Astrocyte (in vitro differentiated cells and primary cell): ENCODE results near the gene COMMD3. TPM values are rescaled to one million over a fixed set of nuclear protein-coding genes. Genes with fewer than 3 reads are reported as not detected.

Experiments
- DNase-seq: peaks from one replicate; pipeline ENCODE4 v3.0.0-alpha.2; 2010; ENCODE audit warnings: low read depth
- FAIRE-seq: peaks from 2 replicates; lab custom pipeline; 2011; peaks lifted over from hg19 to GRCh38; lab: Jason Lieb, UNC
- H2AFZ ChIP-seq: 2 replicates; pipeline ENCODE4 v1.6.0; 2012; ENCODE audit warnings: low read depth, low read length, inconsistent platforms
- H3K27ac ChIP-seq: 2 replicates; pipeline ENCODE4 v1.5.1; 2011; ENCODE audit warnings: low read depth, low read length, inconsistent platforms
- H3K27me3 ChIP-seq: 2 replicates; pipeline ENCODE4 v1.6.0; 2011; ENCODE audit warnings: low read length, inconsistent platforms; ENCODE audit not compliant: insufficient read depth
- H3K36me3 ChIP-seq: 2 replicates; pipeline ENCODE4 v1.5.1; 2011; ENCODE audit warnings: low read length, inconsistent platforms; ENCODE audit not compliant: insufficient read depth
- H3K4me1 ChIP-seq: 2 replicates; pipeline ENCODE4 v1.5.1; 2011; ENCODE audit warnings: low read length, inconsistent platforms; ENCODE audit not compliant: insufficient read depth
- H3K4me2 ChIP-seq: 2 replicates; pipeline ENCODE4 v1.6.0; 2012; ENCODE audit warnings: low read length, inconsistent platforms
- H3K4me3 ChIP-seq: 2 replicates; pipeline ENCODE4 v1.5.1; 2011; ENCODE audit warnings: low read depth, mild to moderate bottlenecking, low read length, inconsistent platforms; ENCODE audit not compliant: insufficient read depth
- H3K79me2 ChIP-seq: 2 replicates; pipeline ENCODE4 v1.6.0; 2012; ENCODE audit warnings: mild to moderate bottlenecking, low read length, inconsistent platforms; ENCODE audit not compliant: insufficient read depth
- H3K9ac ChIP-seq: 2 replicates; pipeline ENCODE4 v1.6.0; 2012; ENCODE audit warnings: mild to moderate bottlenecking, low read length, inconsistent platforms
- H3K9me3 ChIP-seq: 2 replicates; pipeline ENCODE4 v1.5.1; 2012; ENCODE audit warnings: low read depth, mild to moderate bottlenecking, low read length, inconsistent platforms; ENCODE audit not compliant: insufficient read depth
- H4K20me1 ChIP-seq: 2 replicates; pipeline ENCODE4 v1.6.0; 2012; ENCODE audit warnings: low read length, inconsistent platforms; ENCODE audit not compliant: insufficient read depth
- H3K27ac Mint-ChIP-seq: one replicate; pipeline ENCODE4 v1.8.0; 2021; ENCODE audit warnings: mild to moderate bottlenecking, mixed read lengths; ENCODE audit not compliant: unreplicated experiment
- H3K27me3 Mint-ChIP-seq: one replicate; pipeline ENCODE4 v1.8.0; 2021; ENCODE audit warnings: low read depth, mixed read lengths; ENCODE audit not compliant: unreplicated experiment
- H3K36me3 Mint-ChIP-seq: one replicate; pipeline ENCODE4 v1.8.0; 2021; ENCODE audit warnings: low read depth, mixed read lengths; ENCODE audit not compliant: unreplicated experiment
- H3K4me1 Mint-ChIP-seq: one replicate; pipeline ENCODE4 v1.8.0; 2021; ENCODE audit warnings: low read depth, mixed read lengths; ENCODE audit not compliant: unreplicated experiment
- H3K4me3 Mint-ChIP-seq: one replicate; pipeline ENCODE4 v1.8.0; 2021; ENCODE audit warnings: mild to moderate bottlenecking, moderate library complexity, mixed read lengths; ENCODE audit not compliant: unreplicated experiment
- H3K9me3 Mint-ChIP-seq: one replicate; pipeline ENCODE4 v1.8.0; 2021; ENCODE audit warnings: mild to moderate bottlenecking, mixed read lengths; ENCODE audit not compliant: unreplicated experiment
- EZH2 ChIP-seq: IDR thresholded peaks from 2 replicates; pipeline ENCODE4 v1.6.1; 2012; ENCODE audit warnings: mild to moderate bottlenecking, low read length, inconsistent platforms; ENCODE audit not compliant: insufficient read depth
- total RNA-seq: library from RNA; stranded (reverse); gene quantifications from 2 replicates; pipeline ENCODE4 v1.2.1, GENCODE V29; 2021
- TF ChIP-seq, protein P1 (sequence below): IDR thresholded peaks from 2 replicates; pipeline ENCODE4 v1.5.1; 2011; ENCODE audit warnings: low read depth, mild to moderate bottlenecking, inconsistent platforms, low read length, moderate library complexity; ENCODE audit not compliant: insufficient read depth

COMMD3 gene
- total RNA-seq, 1 donor from 2014 or later, result 28.8 TPM

DNA sequence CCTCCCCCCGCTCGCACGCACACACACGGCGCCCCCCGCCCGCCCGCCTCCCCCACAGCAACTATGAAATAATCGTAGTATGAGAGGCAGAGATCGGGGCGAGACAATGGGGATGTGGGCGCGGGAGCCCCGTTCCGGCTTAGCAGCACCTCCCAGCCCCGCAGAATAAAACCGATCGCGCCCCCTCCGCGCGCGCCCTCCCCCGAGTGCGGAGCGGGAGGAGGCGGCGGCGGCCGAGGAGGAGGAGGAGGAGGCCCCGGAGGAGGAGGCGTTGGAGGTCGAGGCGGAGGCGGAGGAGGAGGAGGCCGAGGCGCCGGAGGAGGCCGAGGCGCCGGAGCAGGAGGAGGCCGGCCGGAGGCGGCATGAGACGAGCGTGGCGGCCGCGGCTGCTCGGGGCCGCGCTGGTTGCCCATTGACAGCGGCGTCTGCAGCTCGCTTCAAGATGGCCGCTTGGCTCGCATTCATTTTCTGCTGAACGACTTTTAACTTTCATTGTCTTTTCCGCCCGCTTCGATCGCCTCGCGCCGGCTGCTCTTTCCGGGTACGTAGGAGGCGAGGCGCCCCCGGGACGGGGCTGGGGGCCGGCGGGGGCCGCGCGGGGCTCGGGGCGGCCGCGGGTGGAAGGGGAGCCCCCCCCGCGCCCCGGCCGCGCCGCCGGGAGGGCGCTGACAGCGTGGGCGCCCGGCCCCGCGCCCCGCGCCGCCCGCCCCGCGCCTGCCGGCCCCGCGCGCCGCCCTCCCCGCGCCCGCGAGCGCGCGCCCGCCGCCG, 5.2 kb downstream of the COMMD3 start:
- Histone ChIP-seq H3K79me2 (peaks cover 47% of the 10 kb centered on the region), H3K9ac (peak overlapping the region; percentile 84), H3K4me1 (peaks cover 30% of the 10 kb centered on the region), H3K27me3 (peaks cover 32% of the 10 kb centered on the region), H3K27ac (peak overlapping the region; percentile 54), H4K20me1 (peaks cover 37% of the 10 kb centered on the region), H3K4me3 (peak overlapping the region; percentile 73), H2AFZ (peak overlapping the region; percentile 66), H3K9me3 (no peaks in the 10 kb centered on the region), H3K36me3 (no peaks in the 10 kb centered on the region), H3K4me2 (peak overlapping the region; percentile 78)
- H3K9me3 Mint-ChIP-seq, result no peaks in the 10 kb centered on the region
- H3K27me3 Mint-ChIP-seq, result peaks cover 38% of the 10 kb centered on the region
- peak; percentile 56 for DNase-seq
- peak overlapping the region; percentile 69 for H3K27ac Mint-ChIP-seq
- H3K36me3 Mint-ChIP-seq, result peaks cover 2% of the 10 kb centered on the region
- peaks cover 19% of the 10 kb centered on the region for H3K4me1 Mint-ChIP-seq
- TF ChIP-seq EZH2, result no peak
- TF ChIP-seq, protein P1, sequence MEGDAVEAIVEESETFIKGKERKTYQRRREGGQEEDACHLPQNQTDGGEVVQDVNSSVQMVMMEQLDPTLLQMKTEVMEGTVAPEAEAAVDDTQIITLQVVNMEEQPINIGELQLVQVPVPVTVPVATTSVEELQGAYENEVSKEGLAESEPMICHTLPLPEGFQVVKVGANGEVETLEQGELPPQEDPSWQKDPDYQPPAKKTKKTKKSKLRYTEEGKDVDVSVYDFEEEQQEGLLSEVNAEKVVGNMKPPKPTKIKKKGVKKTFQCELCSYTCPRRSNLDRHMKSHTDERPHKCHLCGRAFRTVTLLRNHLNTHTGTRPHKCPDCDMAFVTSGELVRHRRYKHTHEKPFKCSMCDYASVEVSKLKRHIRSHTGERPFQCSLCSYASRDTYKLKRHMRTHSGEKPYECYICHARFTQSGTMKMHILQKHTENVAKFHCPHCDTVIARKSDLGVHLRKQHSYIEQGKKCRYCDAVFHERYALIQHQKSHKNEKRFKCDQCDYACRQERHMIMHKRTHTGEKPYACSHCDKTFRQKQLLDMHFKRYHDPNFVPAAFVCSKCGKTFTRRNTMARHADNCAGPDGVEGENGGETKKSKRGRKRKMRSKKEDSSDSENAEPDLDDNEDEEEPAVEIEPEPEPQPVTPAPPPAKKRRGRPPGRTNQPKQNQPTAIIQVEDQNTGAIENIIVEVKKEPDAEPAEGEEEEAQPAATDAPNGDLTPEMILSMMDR, result no peak
- H3K4me3 Mint-ChIP-seq, result peak overlapping the region; percentile 87
- FAIRE-seq, result no peak

DNA sequence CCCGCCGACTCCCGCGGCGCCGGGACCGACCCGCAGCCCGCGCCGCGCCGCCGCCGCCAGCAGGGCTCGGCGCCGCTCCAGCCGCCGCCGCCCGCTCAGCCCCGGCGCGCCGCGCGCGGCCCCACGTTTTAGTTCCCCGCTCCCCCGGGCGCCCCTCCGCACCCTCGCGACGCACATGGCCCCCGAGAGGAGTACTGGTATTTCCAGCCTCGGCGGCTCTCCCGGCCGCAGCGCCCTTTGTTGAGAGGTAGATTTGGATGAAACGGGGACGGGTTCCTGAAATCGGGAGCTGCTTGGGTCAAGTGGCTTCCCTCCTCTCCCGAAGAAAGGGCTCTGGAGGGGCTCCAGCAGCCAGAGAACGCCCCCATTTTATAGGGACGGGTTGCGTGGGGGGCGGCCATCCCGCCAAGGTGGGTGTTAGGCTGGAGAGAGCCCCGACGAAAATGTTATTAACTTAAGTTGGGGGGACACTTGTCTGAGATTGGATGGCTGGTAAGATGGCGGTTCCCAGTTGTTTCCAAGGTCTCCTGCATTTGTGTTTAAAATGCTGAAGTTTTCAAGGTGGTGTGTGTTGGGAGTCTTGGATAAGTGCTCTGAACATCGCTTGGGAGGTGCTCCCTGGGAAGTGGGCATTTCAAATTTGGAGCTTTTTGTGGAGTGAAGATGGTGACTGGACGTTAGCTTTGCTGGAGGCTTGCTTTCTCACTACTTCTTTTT, 5.9 kb downstream of the COMMD3 start:
- H3K4me1 ChIP-seq, result peaks cover 27% of the 10 kb centered on the region
- peaks cover 32% of the 10 kb centered on the region for H3K27me3 ChIP-seq
- peaks cover 19% of the 10 kb centered on the region for H3K4me1 Mint-ChIP-seq

More for the DNA sequence above, 5.9 kb downstream of the COMMD3 start:
- H4K20me1 ChIP-seq, result peaks cover 43% of the 10 kb centered on the region
- peak; percentile 62 for FAIRE-seq
- H3K9ac ChIP-seq, result peak overlapping the region; percentile 74
- no peaks in the 10 kb centered on the region for H3K9me3 ChIP-seq
- H3K4me2 ChIP-seq, result peak overlapping the region; percentile 94
- peaks cover 48% of the 10 kb centered on the region for H3K79me2 ChIP-seq
- no peak overlapping the region for H3K27ac ChIP-seq
- peak; percentile 100 for TF ChIP-seq EZH2
- TF ChIP-seq, protein P1, result no peak
- H3K36me3 ChIP-seq, result no peaks in the 10 kb centered on the region
- peak overlapping the region; percentile 49 for H2AFZ ChIP-seq
- peak overlapping the region; percentile 74 for H3K4me3 ChIP-seq
- H3K27me3 Mint-ChIP-seq, result peaks cover 38% of the 10 kb centered on the region
- peak; percentile 12 for DNase-seq
- no peaks in the 10 kb centered on the region for H3K9me3 Mint-ChIP-seq
- H3K36me3 Mint-ChIP-seq, result peaks cover 2% of the 10 kb centered on the region
- peak overlapping the region; percentile 83 for H3K27ac Mint-ChIP-seq
- H3K4me3 Mint-ChIP-seq, result peak overlapping the region; percentile 97
